B cell (primary cell): ENCODE data around the gene ZNF433.

Experiments used
- EZH2 ChIP-seq: IDR thresholded peaks from 2 replicates; pipeline ENCODE4 v1.6.1; 2012; ENCODE audit warnings: borderline replicate concordance, low read depth, mild to moderate bottlenecking, moderate library complexity, low read length; ENCODE audit not compliant: insufficient read depth, poor library complexity, severe bottlenecking
- TF ChIP-seq, protein P1 (sequence below): fragments of 200-600 bp; IDR thresholded peaks from one replicate; pipeline ENCODE4 v1.8.0; 2022; ENCODE audit warnings: antibody characterized with exemption, mild to moderate bottlenecking

- TF ChIP-seq, protein P1, sequence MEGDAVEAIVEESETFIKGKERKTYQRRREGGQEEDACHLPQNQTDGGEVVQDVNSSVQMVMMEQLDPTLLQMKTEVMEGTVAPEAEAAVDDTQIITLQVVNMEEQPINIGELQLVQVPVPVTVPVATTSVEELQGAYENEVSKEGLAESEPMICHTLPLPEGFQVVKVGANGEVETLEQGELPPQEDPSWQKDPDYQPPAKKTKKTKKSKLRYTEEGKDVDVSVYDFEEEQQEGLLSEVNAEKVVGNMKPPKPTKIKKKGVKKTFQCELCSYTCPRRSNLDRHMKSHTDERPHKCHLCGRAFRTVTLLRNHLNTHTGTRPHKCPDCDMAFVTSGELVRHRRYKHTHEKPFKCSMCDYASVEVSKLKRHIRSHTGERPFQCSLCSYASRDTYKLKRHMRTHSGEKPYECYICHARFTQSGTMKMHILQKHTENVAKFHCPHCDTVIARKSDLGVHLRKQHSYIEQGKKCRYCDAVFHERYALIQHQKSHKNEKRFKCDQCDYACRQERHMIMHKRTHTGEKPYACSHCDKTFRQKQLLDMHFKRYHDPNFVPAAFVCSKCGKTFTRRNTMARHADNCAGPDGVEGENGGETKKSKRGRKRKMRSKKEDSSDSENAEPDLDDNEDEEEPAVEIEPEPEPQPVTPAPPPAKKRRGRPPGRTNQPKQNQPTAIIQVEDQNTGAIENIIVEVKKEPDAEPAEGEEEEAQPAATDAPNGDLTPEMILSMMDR = no peak
- no peak for TF ChIP-seq EZH2
Observed at GRCh38 chr19:11987405-11988281, 47.8 kb downstream of the ZNF433 start.
